Erythroblast (primary cell): Measurements from ENCODE around the gene THSD7A.

Experiments used
- DNase-seq, 2 experiments: peaks; one replicate each; lab custom pipeline; 2025; lab: John Stamatoyannopoulos, UW
- GATA1 ChIP-seq: IDR thresholded peaks from 2 replicates; pipeline ENCODE4 v1.6.1; 2011; ENCODE audit warnings: low read depth, mild to moderate bottlenecking, control low read depth, low read length, moderate library complexity
- POLR2A ChIP-seq: IDR thresholded peaks from 2 replicates; pipeline ENCODE4 v1.6.1; 2011; ENCODE audit warnings: mild to moderate bottlenecking, low read length

Gene THSD7A

DNA sequence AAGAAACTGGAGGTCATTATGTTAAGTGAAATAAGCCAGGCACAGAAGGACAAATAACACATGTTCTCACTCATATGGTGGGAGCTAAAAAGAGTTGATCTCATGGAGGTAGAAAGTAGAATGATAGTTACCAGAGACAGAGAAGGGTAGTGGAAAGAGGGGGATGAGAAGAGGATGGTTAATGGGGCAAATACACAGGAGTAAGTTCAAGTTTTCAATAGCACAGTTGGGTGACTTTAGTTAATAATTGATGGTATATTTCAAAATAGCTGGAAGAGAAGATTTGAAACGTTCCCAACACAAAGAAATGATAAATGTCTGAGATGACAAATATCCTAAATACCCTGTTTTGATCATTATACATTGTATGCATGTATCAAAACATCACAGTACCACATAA lies 261.8 kb downstream of the THSD7A start:
- TF ChIP-seq POLR2A = no peak
- no peak for TF ChIP-seq GATA1
- DNase-seq = no peak

DNA sequence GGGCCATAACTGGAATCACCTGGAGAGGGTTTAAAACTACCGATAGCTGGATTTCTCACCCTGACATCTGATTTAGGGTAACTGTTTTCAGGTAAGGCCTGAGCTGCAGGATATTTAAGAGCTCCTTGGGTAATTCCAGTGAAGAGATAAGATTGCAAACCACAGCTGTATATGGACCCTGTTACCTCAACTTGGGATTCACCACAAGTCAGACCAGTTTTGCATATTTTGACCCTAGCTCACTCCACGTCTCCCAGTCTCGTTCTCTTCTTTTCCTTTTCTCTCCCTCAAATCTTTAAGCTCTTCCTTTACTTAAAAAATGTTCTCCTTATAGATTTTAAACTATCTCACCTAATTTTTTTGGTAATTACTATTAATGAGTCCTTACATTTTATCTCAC lies 264.4 kb downstream of the THSD7A start:
- no peak for TF ChIP-seq GATA1
- TF ChIP-seq POLR2A = no peak
- DNase-seq = no peak

DNA sequence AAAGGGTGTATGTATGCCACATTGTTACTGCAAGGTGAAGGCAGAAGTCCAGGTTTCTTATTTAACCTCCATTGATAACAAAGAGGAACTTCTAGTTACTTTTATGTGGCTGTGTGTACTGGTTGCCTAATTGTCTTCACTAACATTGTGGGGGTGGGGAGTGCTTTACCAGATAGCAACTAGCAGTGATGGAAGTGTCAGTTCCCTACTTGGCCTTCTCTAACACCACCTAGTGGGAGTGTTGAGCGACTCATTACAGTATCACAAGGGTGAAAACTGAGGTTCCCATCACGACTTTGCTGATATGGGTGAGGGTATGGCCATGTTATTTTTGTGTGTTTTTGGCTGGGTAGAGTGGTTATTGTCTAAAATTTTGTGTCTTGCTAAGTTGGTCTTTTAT lies 274.4 kb downstream of the THSD7A start:
- DNase-seq = no peak

DNA sequence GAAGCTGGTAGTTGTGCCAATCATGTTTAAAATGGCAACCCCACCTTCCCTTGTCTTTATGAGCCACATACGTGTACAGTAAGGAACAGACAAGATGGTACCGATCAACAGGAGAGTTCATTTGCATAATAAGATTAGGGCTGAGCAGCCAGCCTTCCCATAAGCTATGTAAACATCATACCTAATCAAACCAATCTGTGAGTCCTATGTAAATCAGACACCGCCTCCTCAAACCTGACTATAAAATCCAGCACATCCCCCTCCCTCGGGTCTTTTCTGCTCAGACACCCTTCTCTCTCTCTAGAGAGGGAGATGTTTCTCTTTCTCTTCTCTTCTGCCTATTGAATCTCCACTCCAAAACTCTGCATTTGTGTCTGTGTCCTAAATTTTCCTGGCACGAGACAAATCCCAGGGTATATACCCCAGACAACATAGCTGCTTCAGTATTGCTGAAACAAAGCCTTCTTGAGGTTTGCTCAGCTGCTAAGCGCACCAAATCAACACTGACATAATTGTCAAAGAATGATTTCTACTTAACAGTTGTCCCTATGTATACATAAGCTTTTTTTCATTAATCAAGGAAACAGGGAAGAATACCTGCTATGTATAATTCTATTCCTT lies 279.2 kb downstream of the THSD7A start:
- DNase-seq = no peak
- TF ChIP-seq GATA1 (no peak), POLR2A (no peak)

More for the DNA sequence above, 274.4 kb downstream of the THSD7A start:
- no peak for TF ChIP-seq POLR2A
- no peak for TF ChIP-seq GATA1

DNA sequence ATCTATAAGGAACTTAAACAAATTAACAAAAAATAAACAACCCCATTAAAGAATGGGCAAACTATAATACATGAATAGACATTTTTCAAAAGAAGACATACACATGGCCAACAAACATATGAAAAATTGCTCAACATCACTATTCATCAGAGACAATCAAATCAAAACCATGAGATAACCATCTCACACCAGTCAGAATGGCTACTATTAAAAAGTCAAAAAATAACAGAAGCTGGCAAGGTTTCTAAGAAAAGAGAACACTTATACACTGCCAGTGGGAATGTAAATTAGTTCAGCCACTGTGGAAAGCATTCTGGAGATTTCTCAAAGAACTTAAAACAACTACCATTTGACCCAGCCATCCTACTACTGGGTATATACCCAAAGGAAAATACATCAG lies 280.5 kb downstream of the THSD7A start:
- TF ChIP-seq GATA1 = no peak
- TF ChIP-seq POLR2A = no peak
- DNase-seq = no peak

DNA sequence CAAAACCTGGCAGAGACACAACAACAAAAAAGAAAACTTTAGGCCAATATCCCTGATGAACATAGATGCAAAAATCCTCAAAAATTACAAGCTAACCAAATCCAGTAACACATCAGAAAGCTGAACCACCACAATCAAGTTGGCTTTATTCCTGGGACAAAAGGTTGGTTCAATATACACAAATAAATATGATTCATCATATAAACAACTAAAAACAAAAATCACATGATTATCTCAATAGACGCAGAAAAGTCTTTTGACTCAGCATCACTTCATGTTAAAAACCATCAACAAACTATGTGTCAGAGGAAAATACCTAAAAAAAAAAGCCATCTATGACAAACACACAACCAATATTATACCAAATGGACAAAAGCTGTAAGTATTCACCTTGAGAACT lies 283.5 kb downstream of the THSD7A start:
- TF ChIP-seq GATA1 = no peak
- no peak for TF ChIP-seq POLR2A
- no peak for DNase-seq

DNA sequence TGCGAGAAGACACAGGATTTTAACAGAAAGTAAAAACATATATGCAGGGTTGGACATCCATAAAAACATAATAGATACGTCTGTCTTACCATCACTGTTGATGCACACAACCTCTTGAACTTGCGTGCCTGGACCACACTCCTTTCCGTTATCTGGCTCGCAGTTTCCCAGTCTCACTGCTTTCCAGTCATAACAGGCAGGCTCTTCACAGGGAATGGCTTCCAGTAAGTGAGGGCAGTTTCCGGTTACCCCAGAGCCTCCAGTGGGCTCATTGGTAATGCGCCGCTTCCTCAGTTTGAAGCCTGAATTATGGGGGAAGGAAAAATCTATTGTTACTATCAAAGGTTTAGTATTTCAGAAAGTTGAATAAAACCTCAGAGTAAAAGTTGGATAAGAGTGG lies 290.7 kb downstream of the THSD7A start:
- no peak for DNase-seq
- TF ChIP-seq POLR2A = no peak

DNA sequence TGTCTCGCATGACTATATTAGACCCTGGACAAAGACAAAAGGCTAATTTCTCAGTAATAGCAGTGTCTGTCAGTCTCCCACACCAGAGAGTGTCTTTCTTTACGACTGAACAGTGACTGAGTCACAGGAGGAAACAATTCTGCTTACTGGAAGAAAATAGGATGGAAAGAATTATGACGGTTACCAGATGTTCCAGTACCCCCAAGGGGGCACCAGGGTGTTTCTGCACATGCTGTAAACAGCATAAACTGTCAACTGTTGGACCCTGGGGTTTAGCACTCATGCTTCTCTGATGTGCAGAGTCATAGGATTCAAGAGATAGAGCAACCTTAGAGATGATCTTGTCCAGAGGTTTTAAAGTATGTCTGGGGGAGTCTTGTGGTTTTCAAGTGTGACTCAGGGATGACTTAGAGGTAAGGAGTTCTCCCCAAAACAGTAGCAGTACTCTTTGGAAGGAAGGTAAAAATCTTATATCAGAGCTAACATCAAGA lies 291.7 kb downstream of the THSD7A start:
- no peak for DNase-seq
- TF ChIP-seq POLR2A (no peak), GATA1 (no peak)

DNA sequence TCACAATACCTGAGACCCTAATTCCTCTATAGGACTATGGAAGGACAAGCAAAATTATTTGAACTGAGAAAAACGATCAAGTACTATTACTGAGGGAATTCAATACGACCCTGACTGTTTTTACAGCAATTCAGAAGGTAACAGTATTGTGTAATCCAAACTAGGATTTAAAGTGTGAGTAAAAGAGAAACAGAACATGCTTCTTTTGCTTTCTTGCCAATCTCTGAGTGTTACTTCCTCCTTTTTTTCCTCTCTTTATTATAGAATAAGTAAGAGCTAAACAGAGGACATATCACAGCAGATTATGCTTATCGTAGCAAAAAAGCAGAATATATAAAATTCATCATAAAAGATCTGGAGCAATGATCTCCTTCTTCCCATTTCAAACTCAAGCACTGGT lies 292.1 kb downstream of the THSD7A start:
- TF ChIP-seq GATA1 (no peak), POLR2A (no peak)
- DNase-seq = no peak

DNA sequence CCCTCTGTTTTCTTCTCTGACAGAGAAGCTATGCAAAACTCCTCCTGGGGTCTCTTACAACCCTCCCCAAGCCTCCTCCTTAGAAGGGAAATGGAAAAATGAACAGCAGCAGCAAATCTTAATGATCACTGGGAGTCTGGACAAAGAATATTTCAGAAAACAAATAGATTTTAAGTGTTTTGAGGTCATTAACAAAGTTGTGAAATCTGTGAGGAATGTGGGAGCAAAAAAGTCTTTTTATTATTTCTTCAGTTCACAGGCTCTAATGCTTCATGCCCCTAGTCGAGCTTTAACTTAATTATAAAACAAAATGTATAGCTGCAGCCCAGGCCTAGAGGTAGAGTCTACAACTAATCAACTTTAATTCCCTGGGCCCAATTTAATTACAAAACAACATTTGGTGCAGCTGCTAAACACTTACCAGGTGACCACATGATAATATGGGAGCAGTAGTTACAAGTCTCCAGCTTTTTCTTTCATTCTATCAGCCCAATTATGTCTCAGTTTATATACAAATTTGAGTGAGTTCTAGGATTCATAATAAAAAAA lies 293.2 kb downstream of the THSD7A start:
- no peak for DNase-seq
- no peak for TF ChIP-seq GATA1
- TF ChIP-seq POLR2A = no peak

DNA sequence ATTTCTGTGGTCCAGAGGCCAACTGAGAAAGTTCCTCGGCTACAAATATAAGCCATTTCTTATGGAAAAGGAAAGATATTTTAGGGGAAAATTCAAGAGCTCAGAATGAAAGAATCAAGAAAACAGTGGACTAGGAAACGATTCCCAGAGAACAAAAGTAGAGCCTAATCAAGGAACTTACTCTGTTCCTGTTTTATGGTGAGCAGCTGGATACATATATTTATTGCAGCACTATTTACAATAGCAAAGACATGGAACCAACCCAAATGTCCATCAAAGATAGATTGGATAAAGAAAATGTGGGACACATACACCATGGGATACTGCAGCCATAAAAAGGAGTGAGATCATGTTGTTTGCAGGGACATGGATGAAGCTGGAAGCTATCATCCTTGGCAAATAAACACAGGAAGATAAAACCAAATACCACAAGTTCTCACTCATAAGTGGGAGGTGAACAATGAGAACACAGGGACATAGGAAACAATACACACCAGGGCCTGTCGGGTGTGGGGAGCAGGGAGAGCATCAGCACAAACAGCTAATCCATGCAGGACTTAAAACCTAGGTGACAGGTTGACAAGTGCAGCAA lies 298.7 kb downstream of the THSD7A start:
- no peak for TF ChIP-seq POLR2A
- TF ChIP-seq GATA1 = no peak

DNA sequence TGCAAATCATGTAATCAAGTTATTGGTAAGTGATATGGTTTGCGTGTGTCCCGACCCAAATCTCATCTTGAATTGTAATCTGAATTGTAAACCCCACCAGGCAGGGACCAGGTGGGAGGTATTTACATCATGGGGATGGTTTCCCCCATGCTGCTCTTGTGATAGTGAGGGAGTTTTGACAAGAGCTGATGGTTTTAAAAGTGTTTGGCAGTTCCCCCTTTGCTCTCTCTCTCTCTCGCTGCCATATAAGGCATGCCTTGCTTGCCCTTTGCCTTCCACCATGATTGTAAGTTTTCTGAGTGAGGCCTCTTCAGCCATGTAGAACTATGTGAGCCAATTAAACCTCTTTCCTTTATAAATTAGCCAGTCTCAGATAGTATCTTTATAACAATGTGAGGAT lies 302.6 kb downstream of the THSD7A start:
- DNase-seq = no peak

More for the DNA sequence above, 298.7 kb downstream of the THSD7A start:
- DNase-seq = no peak

DNA sequence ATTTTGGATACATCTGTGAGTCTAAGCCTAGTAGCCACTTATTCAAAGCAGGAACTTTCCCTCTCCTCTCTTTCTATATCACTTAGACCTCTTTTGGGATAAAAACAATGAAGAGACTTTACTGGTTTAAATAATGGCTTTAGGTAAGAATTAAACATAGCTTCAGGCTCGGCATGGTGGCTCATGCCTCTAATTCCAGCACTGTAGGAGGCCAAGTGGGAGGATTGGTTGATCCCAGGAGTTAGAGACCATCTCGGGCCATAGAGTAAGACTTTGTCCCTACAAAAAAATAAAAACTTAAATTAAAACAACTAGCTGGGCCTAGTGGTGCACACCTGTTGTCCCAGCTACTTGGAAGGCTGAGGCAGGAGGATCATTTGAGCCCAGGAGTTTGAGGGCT lies 304.3 kb downstream of the THSD7A start:
- no peak for DNase-seq

More for the DNA sequence above, 302.6 kb downstream of the THSD7A start:
- TF ChIP-seq POLR2A (no peak), GATA1 (no peak)

More for the DNA sequence above, 304.3 kb downstream of the THSD7A start:
- TF ChIP-seq GATA1 (no peak), POLR2A (no peak)
